GM18907 (cell line): Measurements from ENCODE around the gene IRF9.

Experiments
- ATAC-seq: cut with Tn5 transposase; IDR thresholded peaks from one replicate; pipeline ENCODE4 v1.9.1; 2021; ENCODE audit warnings: mild to moderate bottlenecking, moderate library complexity; ENCODE audit not compliant: unreplicated experiment

The IRF9 gene

GRCh38 chr14:24213866-24214662, 53.0 kb downstream of the IRF9 start:
- ATAC-seq, result no peak

GRCh38 chr14:24215495-24216344, 54.7 kb downstream of the IRF9 start, which contains the start of gene MDP1:
TSS of gene MDP1 (minus strand) at chr14:24216066. CDS start at chr14:24215955, 111 bp downstream.
- peak; percentile 66 for ATAC-seq
